Spleen (tissue), 11 donors: Measurements from ENCODE around the gene RPL41. TPM values are rescaled to one million over a fixed set of nuclear protein-coding genes. Genes with fewer than 3 reads are reported as not detected.

Source experiments
- DNase-seq: peaks from one replicate; pipeline ENCODE4 v3.0.0-alpha.2; 2020
- H3K27ac ChIP-seq, 8 donors: fragments of 200-600 bp; sonication (generic) in 7 of 8; 1 replicate in 4 of 8; 2 replicates in 4 of 8; pipeline versions ENCODE4 v1.5.0 to v1.8.0; 2016 to 2021; ENCODE audit warnings: inconsistent platforms in 4 of 8, mild to moderate bottlenecking in 4 of 8, moderate library complexity in 1 of 8
- H3K27me3 ChIP-seq, 7 donors: fragments of 200-600 bp; sonication (generic) in 6 of 7; replicated peaks in 1 of 7; 1 replicate in 4 of 7; 2 replicates in 3 of 7; pipeline versions ENCODE4 v1.5.0 to v1.8.0; 2016 to 2021; ENCODE audit warnings: inconsistent platforms in 3 of 7, mild to moderate bottlenecking in 1 of 7
- H3K36me3 ChIP-seq, 6 donors: fragments of 200-600 bp; sonication (generic) in 5 of 6; 1 replicate in 4 of 6; 2 replicates in 2 of 6; pipeline versions ENCODE4 v1.5.0 to v1.8.0; 2016 to 2021; ENCODE audit warnings: inconsistent platforms in 2 of 6
- H3K4me1 ChIP-seq, 6 donors: fragments of 200-600 bp; sonication (generic) in 5 of 6; 1 replicate in 3 of 6; 2 replicates in 3 of 6; pipeline versions ENCODE4 v1.5.0 to v1.8.0; 2016 to 2021; ENCODE audit warnings: inconsistent platforms in 3 of 6
- H3K4me3 ChIP-seq, 8 donors: fragments of 200-600 bp; sonication (generic) in 7 of 8; 1 replicate in 4 of 8; 2 replicates in 4 of 8; pipeline versions ENCODE4 v1.5.0 to v1.8.0; 2016 to 2021; ENCODE audit warnings: inconsistent platforms in 4 of 8, mild to moderate bottlenecking in 4 of 8, moderate library complexity in 2 of 8
- H3K9me3 ChIP-seq, 8 donors: fragments of 200-600 bp; sonication (generic) in 7 of 8; 1 replicate in 4 of 8; 2 replicates in 4 of 8; pipeline versions ENCODE4 v1.5.0 to v1.8.0; 2016 to 2021; ENCODE audit warnings: inconsistent platforms in 4 of 8
- CTCF ChIP-seq, 11 experiments: fragments of 200-600 bp in 7 of 11; fragments of 450-650 bp in 4 of 11; sonication (generic) in 4 of 11; IDR thresholded peaks in 8 of 11; conservative IDR thresholded peaks in 3 of 11; 1 replicate in 7 of 11; 2 replicates in 4 of 11; pipeline versions ENCODE4 v1.4.0 to v1.8.0; 2016 to 2021; ENCODE audit warnings: antibody characterized with exemption in 11 of 11, inconsistent platforms in 4 of 11, mild to moderate bottlenecking in 1 of 11
- POLR2A ChIP-seq, 3 donors: fragments of 450-650 bp; IDR thresholded peaks; one replicate each; pipeline ENCODE4 v1.5.1; 2017; ENCODE audit warnings: antibody characterized with exemption in 3 of 3, mild to moderate bottlenecking in 1 of 3
- POLR2AphosphoS5 ChIP-seq, 3 donors: sonication (generic); formaldehyde crosslinking; IDR thresholded peaks; one replicate each; pipeline ENCODE4 v1.5.1; 2017; ENCODE audit warnings: antibody characterized with exemption in 3 of 3
- WGBS, 5 donors: extraction: QIAGEN DNeasy Blood & Tissue Kit in 3 of 5; methylation state at CpG; one replicate each; pipeline versions ENCODE4 v1.1.5 to v1.1.7; 2013 to 2018; 5-methylcytosine and 5-hydroxymethylcytosine counted together
- intact Hi-C: fragments of 100-400 bp; cut with DNase I; formaldehyde crosslinking; loops from one replicate; pipeline ENCODE4 v1.15.0; 2023; ENCODE audit warnings: low total_unique reads
- polyA plus RNA-seq, 3 donors: library from polyadenylated mRNA; stranded (reverse); fragments of 200-250 nt; gene quantifications; one replicate each; pipeline ENCODE4 v1.2.1, GENCODE V29; 2013
- total RNA-seq, 7 donors: library from RNA; depleted of rRNA in 3 of 7; stranded (reverse); fragments of >200 nt in 3 of 7; fragmentation: NEBNext Ultra II Directional in 4 of 7; extraction: Animal tissue kit (Norgen Biotek cat#: 25700) in 4 of 7; gene quantifications; one replicate each; pipeline versions ENCODE4 v1.1.0 to v1.2.1, GENCODE V29; 2016 to 2021
- donor health status: healthy with polysubstance abuse.
- donor health status: DM: no; HTN: no; CAD: no; lungs with moderate emphysema.
- donor health status: DM: no; HTN: no; CAD: no.
- donor health status: Bipolar disorder and iron deficiency.
- donor health status: healthy.
- donor health status: DM: no; HTN: no; CAD: no.
- donor health status: DM: yes; HTN: yes; CAD: no.

RPL41 gene
- total and polyA plus RNA-seq, 10 donors = 2,138 to 9,352 (median 2,800) TPM

- Histone ChIP-seq H3K4me3 (peak overlapping the region in 7 of 8 donors; percentile 50 to 94 (median 83)), H3K9me3 (no peaks in the 10 kb centered on the region), H3K36me3 (peaks cover 0 to 34% (median 24%) of the 10 kb centered on the region in 6 donors), H3K27me3 (no peaks in the 10 kb centered on the region), H3K27ac (peak overlapping the region; percentile 76 to 94 (median 90)), H3K4me1 (peaks cover 37 to 96% (median 61%) of the 10 kb centered on the region in 6 donors)
- no peak for DNase-seq
- 0 to 2% (median 1%) methylated on average over 8 of the region's 8 CpGs for WGBS, 5 donors
- intact Hi-C loops = loop anchor here (2.0 kb wide), 1 partner anchor 61 kb away; the partner anchor contains the start of gene SMARCC2
- TF ChIP-seq POLR2A (IDR thresholded peaks at IDR 0.05) (no peak), POLR2AphosphoS5 (IDR thresholded peaks at IDR 0.05) (no peak), CTCF (IDR thresholded peaks at IDR 0.05 in 8 of 11, conservative IDR thresholded peaks at IDR 0.05 in 3 of 11) (no peak)
Observed at GRCh38 chr12:56127485-56127887, 11.1 kb downstream of the RPL41 start.

GRCh38 chr12:56127888-56128669, 11.6 kb downstream of the RPL41 start, which contains the start of gene ESYT1:
TSS of gene ESYT1 (plus strand) at chr12:56128267. CDS start at chr12:56128320, 53 bp downstream.
- no peaks in the 10 kb centered on the region for H3K9me3 ChIP-seq
- H3K27ac ChIP-seq = peak within 1 kb of the TSS; percentile 82 to 94 (median 90)
- no peaks in the 10 kb centered on the region for H3K27me3 ChIP-seq
- WGBS, 5 donors = 0 to 1% (median 0%) methylated on average over 34 to 49 of the region's 49 CpGs
- peak within 1 kb of the TSS; percentile 50 to 94 (median 79) for H3K4me3 ChIP-seq
- intact Hi-C loops = loop anchor here (2.0 kb wide), 1 partner anchor 61 kb away; the partner anchor contains the start of gene SMARCC2
- TF ChIP-seq CTCF (IDR thresholded peaks at IDR 0.05 in 8 of 11, conservative IDR thresholded peaks at IDR 0.05 in 3 of 11) (peak in 4 of 11 experiments; percentile 6 to 57 (median 32)), POLR2AphosphoS5 (IDR thresholded peaks at IDR 0.05) (peak; percentile 91 to 98 (median 97)), POLR2A (IDR thresholded peaks at IDR 0.05) (peak in 2 of 3 donors; percentile 56 to 95)
- peak; percentile 99 for DNase-seq
- peaks cover 37 to 92% (median 61%) of the 10 kb centered on the region in 6 donors for H3K4me1 ChIP-seq
- peaks cover 0 to 40% (median 28%) of the 10 kb centered on the region in 6 donors for H3K36me3 ChIP-seq

GRCh38 chr12:56128670-56129205, 12.3 kb downstream of the RPL41 start:
- H3K27ac ChIP-seq = peak overlapping the region; percentile 82 to 94 (median 90)
- 0 to 1% (median 0%) methylated on average over 20 of the region's 20 CpGs for WGBS, 5 donors
- no peaks in the 10 kb centered on the region for H3K27me3 ChIP-seq
- peaks cover 0 to 40% (median 34%) of the 10 kb centered on the region in 6 donors for H3K36me3 ChIP-seq
- peak overlapping the region; percentile 50 to 94 (median 79) for H3K4me3 ChIP-seq
- no peaks in the 10 kb centered on the region for H3K9me3 ChIP-seq
- intact Hi-C loops = no loop called here
- H3K4me1 ChIP-seq = peaks cover 37 to 85% (median 61%) of the 10 kb centered on the region in 6 donors
- DNase-seq = peak; percentile 85
- TF ChIP-seq POLR2A (IDR thresholded peaks at IDR 0.05) = no peak
- TF ChIP-seq CTCF (IDR thresholded peaks at IDR 0.05 in 8 of 11, conservative IDR thresholded peaks at IDR 0.05 in 3 of 11) = no peak
- no peak for TF ChIP-seq POLR2AphosphoS5 (IDR thresholded peaks at IDR 0.05)
